ENCODE measurements around the gene MACF1.
"Not testable (repeated sequence)": the region's sequence is repeated elsewhere in the genome, so short reads cannot be mapped to it uniquely, and the experiment has no call there.

The MACF1 gene

DNA sequence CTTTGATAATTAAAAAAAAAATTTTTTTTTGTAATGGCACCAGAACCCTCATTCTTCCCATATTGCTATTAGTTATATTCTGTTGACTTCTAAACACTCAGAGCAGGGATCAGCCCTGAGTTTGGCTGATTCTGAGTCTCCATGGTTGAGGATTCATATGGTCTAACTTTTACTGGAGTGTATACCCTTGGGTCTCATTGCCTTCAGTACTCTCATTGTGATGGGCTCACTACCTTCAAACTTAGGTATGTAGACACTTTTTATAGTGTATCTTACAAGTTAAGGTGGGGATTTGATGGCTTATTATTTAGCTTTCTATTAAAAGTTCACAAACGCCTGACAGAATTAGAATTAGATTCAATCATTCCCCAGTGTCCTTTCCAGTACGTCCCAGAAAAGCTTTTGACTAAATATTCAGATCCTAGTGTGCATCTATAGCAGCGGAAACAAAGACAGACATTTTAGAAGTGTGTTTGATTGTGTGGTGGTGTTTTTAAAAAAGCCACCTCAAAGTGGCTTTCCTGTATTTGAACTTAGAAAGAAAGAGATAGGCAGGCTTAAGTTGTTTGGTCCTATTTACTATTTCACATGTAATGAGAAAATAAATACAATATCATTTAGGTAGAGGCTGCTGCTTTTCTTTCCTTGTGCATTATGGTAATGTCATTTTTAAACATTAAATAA is 1.4 kb downstream of the MACF1 start:
- H3K9me3 ChIP-seq (ENCODE audit: severe bottlenecking): no peaks in the 10 kb centered on the region
- no peaks in the 10 kb centered on the region for H3K27me3 ChIP-seq (ENCODE audit: insufficient read depth, low read depth, severe bottlenecking)
- H3K4me3 ChIP-seq (ENCODE audit: low read depth, low read length): no peak overlapping the region
- TF ChIP-seq, protein P1, sequence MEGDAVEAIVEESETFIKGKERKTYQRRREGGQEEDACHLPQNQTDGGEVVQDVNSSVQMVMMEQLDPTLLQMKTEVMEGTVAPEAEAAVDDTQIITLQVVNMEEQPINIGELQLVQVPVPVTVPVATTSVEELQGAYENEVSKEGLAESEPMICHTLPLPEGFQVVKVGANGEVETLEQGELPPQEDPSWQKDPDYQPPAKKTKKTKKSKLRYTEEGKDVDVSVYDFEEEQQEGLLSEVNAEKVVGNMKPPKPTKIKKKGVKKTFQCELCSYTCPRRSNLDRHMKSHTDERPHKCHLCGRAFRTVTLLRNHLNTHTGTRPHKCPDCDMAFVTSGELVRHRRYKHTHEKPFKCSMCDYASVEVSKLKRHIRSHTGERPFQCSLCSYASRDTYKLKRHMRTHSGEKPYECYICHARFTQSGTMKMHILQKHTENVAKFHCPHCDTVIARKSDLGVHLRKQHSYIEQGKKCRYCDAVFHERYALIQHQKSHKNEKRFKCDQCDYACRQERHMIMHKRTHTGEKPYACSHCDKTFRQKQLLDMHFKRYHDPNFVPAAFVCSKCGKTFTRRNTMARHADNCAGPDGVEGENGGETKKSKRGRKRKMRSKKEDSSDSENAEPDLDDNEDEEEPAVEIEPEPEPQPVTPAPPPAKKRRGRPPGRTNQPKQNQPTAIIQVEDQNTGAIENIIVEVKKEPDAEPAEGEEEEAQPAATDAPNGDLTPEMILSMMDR (IDR thresholded peaks at IDR 0.05; ENCODE audit: low read depth, low read length): no peak
- peaks cover 21% of the 10 kb centered on the region for H3K36me3 ChIP-seq
- no peak for DNase-seq
- H3K27ac ChIP-seq: no peak overlapping the region

DNA sequence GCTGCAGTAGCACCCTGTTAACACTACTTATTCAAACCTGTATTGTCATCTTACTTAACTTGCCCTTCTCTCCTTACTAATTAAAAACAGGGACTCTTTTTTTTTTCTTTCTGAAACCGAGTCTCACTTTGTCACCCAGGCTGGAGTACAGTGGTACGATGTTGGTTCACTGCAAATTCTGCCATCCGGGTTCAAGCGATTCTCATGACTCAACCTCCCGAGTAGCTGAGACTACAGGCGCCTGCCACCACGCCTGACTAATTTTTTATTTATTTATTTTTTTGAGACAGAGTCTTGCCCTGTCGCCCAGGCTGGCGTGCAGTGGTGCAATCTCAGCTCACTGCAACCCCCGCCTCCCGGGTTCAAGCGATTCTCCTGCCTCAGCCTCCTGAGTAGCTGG is 3.9 kb downstream of the MACF1 start:
- H3K4me3 ChIP-seq (ENCODE audit: low read depth, low read length); H3K9me3 ChIP-seq (ENCODE audit: severe bottlenecking); H3K27ac ChIP-seq; DNase-seq; H3K27me3 ChIP-seq (ENCODE audit: insufficient read depth, low read depth, severe bottlenecking): not testable (repeated sequence)
- peaks cover 15% of the 10 kb centered on the region for H3K36me3 ChIP-seq

GRCh38 chr1:39210649-39211048 is 6.2 kb downstream of the MACF1 start:
- no peak for DNase-seq

DNA sequence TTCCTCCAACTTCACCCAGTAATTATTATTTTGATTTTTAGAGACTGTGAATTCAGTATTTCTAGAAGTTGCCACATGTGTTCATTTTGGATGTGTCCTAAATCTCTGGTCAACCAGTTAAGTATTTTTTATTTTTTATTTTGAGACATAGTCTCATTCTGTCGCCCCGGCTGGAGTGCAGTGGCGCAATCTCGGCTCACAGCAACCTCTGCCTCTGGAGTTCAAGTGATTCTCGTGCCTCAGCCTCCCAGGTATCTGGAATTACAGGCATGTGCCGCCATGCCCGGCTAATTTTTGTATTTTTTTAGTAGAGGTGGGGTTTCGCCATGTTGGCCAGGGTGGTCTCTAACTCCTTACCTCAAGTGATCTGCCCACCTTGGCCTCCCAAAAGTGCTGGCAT is 8.0 kb downstream of the MACF1 start:
- Histone ChIP-seq H3K27ac (no peak overlapping the region), H3K4me3 (ENCODE audit: low read depth, low read length) (no peak overlapping the region), H3K27me3 (ENCODE audit: insufficient read depth, low read depth, severe bottlenecking) (no peaks in the 10 kb centered on the region), H3K36me3 (peaks cover 3% of the 10 kb centered on the region), H3K9me3 (ENCODE audit: severe bottlenecking) (no peaks in the 10 kb centered on the region)
- no peak for DNase-seq
- TF ChIP-seq, protein P1 (IDR thresholded peaks at IDR 0.05; ENCODE audit: low read depth, low read length): no peak

More at GRCh38 chr1:39210649-39211048, 6.2 kb downstream of the MACF1 start:
- Histone ChIP-seq H3K4me3 (ENCODE audit: low read depth, low read length) (no peak overlapping the region), H3K9me3 (ENCODE audit: severe bottlenecking) (no peaks in the 10 kb centered on the region), H3K27ac (no peak overlapping the region), H3K36me3 (peaks cover 6% of the 10 kb centered on the region), H3K27me3 (ENCODE audit: insufficient read depth, low read depth, severe bottlenecking) (no peaks in the 10 kb centered on the region)
- TF ChIP-seq, protein P1 (IDR thresholded peaks at IDR 0.05; ENCODE audit: low read depth, low read length): no peak

GRCh38 chr1:39213511-39214002 is 9.1 kb downstream of the MACF1 start:
- H3K4me3 ChIP-seq (ENCODE audit: low read depth, low read length): peak overlapping the region; percentile 14
- H3K36me3 ChIP-seq: peaks cover 1% of the 10 kb centered on the region
- DNase-seq: peak; percentile 18
- peak overlapping the region; percentile 64 for H3K27ac ChIP-seq
- H3K9me3 ChIP-seq (ENCODE audit: severe bottlenecking): no peaks in the 10 kb centered on the region
- H3K27me3 ChIP-seq (ENCODE audit: insufficient read depth, low read depth, severe bottlenecking): no peaks in the 10 kb centered on the region
- TF ChIP-seq, protein P1 (IDR thresholded peaks at IDR 0.05; ENCODE audit: low read depth, low read length): no peak

DNA sequence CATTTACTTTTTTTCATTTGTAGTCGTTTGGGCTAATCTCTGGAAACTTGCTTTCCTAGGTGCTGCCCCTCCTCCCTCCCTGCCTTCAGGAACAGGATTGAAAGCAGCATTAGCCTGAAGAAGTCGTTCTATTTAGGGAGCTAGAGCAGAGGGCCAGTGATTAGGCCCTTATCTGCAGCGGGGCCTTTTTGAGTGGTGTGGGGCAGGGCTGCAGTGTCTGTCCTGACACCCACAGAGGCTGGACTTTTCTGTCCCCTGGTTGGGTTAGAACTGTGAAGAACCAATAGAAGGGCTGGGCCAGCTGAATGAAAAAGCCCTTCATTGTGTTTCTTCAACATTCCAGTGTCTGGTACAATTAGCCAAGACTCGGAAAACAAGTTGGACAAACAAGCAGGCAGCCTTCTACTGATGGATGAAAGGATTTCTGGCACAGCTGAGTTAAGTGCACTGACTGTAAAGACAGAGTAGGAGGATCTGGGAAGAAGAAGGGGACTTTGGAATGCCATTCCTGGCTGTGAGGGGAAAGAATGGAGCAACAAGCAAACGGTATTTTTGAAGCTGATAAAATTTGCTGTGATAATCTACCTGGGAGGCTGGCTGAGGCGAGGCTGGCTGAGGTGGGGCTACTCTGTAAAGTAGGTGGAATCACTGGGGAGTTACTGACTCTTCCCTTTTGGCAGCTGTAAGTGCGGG is 9.7 kb downstream of the MACF1 start:
- TF ChIP-seq, protein P1 (IDR thresholded peaks at IDR 0.05; ENCODE audit: low read depth, low read length): no peak
- H3K36me3 ChIP-seq: peaks cover 3% of the 10 kb centered on the region
- no peaks in the 10 kb centered on the region for H3K27me3 ChIP-seq (ENCODE audit: insufficient read depth, low read depth, severe bottlenecking)
- H3K4me3 ChIP-seq (ENCODE audit: low read depth, low read length): peak overlapping the region; percentile 14
- peak overlapping the region; percentile 64 for H3K27ac ChIP-seq
- peak; percentile 39 for DNase-seq
- H3K9me3 ChIP-seq (ENCODE audit: severe bottlenecking): no peaks in the 10 kb centered on the region
